ENCODE measurements around the gene AMBRA1.

Gene AMBRA1

GRCh38 chr11:46420513-46420912 is 173.3 kb downstream of the AMBRA1 start:
- peaks cover 32% of the 10 kb centered on the region for H3K36me3 Mint-ChIP-seq (ENCODE audit: insufficient read depth)
- no peak overlapping the region for H3K27ac Mint-ChIP-seq
- ATAC-seq (replicated peaks) = no peak
- H3K4me3 Mint-ChIP-seq = no peak overlapping the region
- no peaks in the 10 kb centered on the region for H3K9me3 Mint-ChIP-seq
- no peaks in the 10 kb centered on the region for H3K27me3 Mint-ChIP-seq
- peaks cover 0 to 2% of the 10 kb centered on the region in 2 donors for H3K4me1 Mint-ChIP-seq (ENCODE audit: low read depth in 2 of 2)
- no peak for DNase-seq

DNA sequence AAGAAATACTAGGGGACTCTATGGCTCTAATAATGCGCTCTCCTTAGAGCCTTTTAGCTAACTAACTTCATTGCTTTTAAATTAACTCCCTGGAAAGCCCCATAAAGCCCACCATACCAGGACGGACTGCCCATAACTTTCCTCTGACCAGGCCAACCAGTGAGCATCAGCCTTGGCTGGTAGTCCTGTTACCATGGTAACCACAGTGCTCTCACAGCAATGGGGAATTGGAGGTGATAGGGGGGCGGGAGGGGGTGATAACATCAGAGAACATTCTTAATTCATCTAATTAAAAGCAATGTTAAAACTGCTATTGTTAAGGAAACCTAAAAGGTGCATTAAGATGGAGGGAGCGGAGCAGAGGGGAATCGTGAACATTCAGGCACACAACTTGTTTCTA is 175.1 kb downstream of the AMBRA1 start:
- Mint-ChIP-seq H3K9me3 (no peaks in the 10 kb centered on the region), H3K4me1 (ENCODE audit: low read depth in 2 of 2) (peaks cover 0 to 6% of the 10 kb centered on the region in 2 donors), H3K27ac (peak overlapping the region in 1 of 2 donors; percentile 19), H3K36me3 (ENCODE audit: insufficient read depth) (peaks cover 29% of the 10 kb centered on the region), H3K27me3 (no peaks in the 10 kb centered on the region), H3K4me3 (no peak overlapping the region)
- DNase-seq (no peak), ATAC-seq (replicated peaks) (no peak)

DNA sequence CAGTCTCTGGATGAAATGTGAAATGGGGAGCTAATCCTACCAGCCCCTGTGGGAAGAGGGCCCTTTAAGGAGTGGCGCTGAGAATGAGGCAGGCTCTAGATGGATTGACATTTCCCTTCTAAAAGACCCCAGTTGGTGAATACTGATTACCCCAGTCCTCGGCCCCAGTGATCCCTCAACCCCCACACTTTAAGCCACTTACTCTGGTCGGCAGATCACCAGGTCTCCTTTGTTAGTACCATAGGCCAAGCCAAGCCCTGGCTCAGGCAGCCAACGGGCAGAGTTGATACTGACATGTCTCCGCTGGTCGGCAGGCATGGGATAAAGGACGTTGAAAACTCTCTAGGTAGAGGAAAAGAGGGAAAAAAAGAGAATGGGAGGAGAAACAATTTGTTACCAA is 176.1 kb downstream of the AMBRA1 start:
- H3K4me1 Mint-ChIP-seq (ENCODE audit: low read depth in 2 of 2) = peaks cover 0 to 6% of the 10 kb centered on the region in 2 donors
- no peak overlapping the region for H3K4me3 Mint-ChIP-seq
- H3K36me3 Mint-ChIP-seq (ENCODE audit: insufficient read depth) = peaks cover 22% of the 10 kb centered on the region
- no peaks in the 10 kb centered on the region for H3K27me3 Mint-ChIP-seq
- no peaks in the 10 kb centered on the region for H3K9me3 Mint-ChIP-seq
- H3K27ac Mint-ChIP-seq = peak overlapping the region in 1 of 2 donors; percentile 42
- DNase-seq = no peak
- ATAC-seq (replicated peaks) = no peak

DNA sequence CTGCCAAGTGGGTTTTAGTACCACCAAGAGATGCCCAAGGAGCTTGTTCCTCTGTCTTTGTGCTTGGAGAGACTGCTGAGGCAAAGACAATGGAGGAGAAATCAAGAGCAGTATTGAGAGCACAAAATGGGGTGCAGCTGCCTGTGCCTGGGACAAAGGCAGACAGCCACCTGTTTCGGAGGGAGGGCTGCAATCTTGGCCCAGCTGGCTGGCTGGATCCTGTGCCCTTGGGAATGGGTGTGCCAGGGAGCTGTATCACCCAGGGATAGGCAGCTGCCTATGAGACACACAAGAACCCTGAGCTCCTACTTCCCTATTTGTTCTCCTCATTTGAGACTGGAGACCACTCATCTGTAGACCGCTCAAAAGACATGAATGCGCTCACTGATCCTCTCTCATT is 178.9 kb downstream of the AMBRA1 start:
- Mint-ChIP-seq H3K27me3 (no peaks in the 10 kb centered on the region), H3K4me1 (ENCODE audit: low read depth in 2 of 2) (peaks cover 0 to 4% of the 10 kb centered on the region in 2 donors), H3K4me3 (no peak overlapping the region), H3K27ac (peak overlapping the region in 1 of 2 donors; percentile 26), H3K36me3 (ENCODE audit: insufficient read depth) (peaks cover 25% of the 10 kb centered on the region), H3K9me3 (no peaks in the 10 kb centered on the region)
- DNase-seq = no peak
- no peak for ATAC-seq (replicated peaks)

- ATAC-seq (replicated peaks) (no peak), DNase-seq (no peak)
- peak overlapping the region in 1 of 2 donors; percentile 26 for H3K27ac Mint-ChIP-seq
- no peak overlapping the region for H3K4me3 Mint-ChIP-seq
- peaks cover 0 to 4% of the 10 kb centered on the region in 2 donors for H3K4me1 Mint-ChIP-seq (ENCODE audit: low read depth in 2 of 2)
- no peaks in the 10 kb centered on the region for H3K9me3 Mint-ChIP-seq
- no peaks in the 10 kb centered on the region for H3K27me3 Mint-ChIP-seq
- peaks cover 29% of the 10 kb centered on the region for H3K36me3 Mint-ChIP-seq (ENCODE audit: insufficient read depth)
Measured at GRCh38 chr11:46414466-46414796, 179.4 kb downstream of the AMBRA1 start.

DNA sequence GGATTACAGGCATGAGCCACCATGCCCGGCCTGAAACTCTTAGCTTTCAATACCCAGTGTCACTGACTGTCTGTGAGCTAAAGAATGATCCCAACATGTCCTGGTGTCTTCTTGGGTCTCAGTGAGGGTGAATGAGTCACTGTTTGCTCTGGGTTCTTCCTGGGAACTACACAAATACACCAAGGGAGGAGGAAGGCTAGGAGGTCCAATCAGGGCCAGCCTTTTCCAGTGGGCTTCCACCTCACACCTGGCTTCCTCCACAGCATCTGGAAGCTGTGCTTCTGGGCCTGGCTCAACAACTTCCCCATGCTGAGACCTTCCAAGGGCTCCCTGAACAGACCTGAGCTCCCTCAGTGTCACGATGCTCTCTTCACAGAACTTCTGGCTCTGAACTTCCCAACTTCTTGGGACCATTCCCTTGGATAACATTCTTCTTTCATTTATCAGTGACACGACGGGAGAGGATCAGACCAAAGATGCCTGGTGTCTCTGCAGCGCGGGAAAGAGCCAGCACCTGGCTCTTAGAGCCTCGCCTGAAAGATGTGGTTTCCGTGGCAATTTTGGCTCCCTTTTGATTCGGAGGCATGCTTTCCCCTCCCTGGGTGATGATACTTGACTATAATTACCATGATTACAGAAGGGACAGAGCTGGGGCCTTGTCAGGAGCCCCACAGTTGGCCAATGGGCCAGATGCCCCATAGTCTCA is 179.9 kb downstream of the AMBRA1 start:
- Mint-ChIP-seq H3K4me3 (no peak overlapping the region), H3K27me3 (no peaks in the 10 kb centered on the region), H3K27ac (peak overlapping the region in 1 of 2 donors; percentile 26), H3K9me3 (no peaks in the 10 kb centered on the region), H3K36me3 (ENCODE audit: insufficient read depth) (peaks cover 30% of the 10 kb centered on the region), H3K4me1 (ENCODE audit: low read depth in 2 of 2) (peaks cover 0 to 4% of the 10 kb centered on the region in 2 donors)
- DNase-seq (no peak), ATAC-seq (replicated peaks) (no peak)

GRCh38 chr11:46410021-46410420 is 183.8 kb downstream of the AMBRA1 start:
- Mint-ChIP-seq H3K27me3 (no peaks in the 10 kb centered on the region), H3K36me3 (ENCODE audit: insufficient read depth) (peaks cover 39% of the 10 kb centered on the region), H3K27ac (peak overlapping the region in 1 of 2 donors; percentile 38), H3K4me1 (ENCODE audit: low read depth in 2 of 2) (peaks cover 0 to 4% of the 10 kb centered on the region in 2 donors), H3K9me3 (no peaks in the 10 kb centered on the region), H3K4me3 (no peak overlapping the region)
- no peak for ATAC-seq (replicated peaks)
- DNase-seq = no peak

GRCh38 chr11:46408407-46408986 is 185.3 kb downstream of the AMBRA1 start:
- ATAC-seq (replicated peaks) (no peak), DNase-seq (no peak)
- Mint-ChIP-seq H3K27me3 (no peaks in the 10 kb centered on the region), H3K27ac (no peak overlapping the region), H3K36me3 (ENCODE audit: insufficient read depth) (peaks cover 45% of the 10 kb centered on the region), H3K4me1 (ENCODE audit: low read depth in 2 of 2) (no peaks in the 10 kb centered on the region), H3K9me3 (no peaks in the 10 kb centered on the region), H3K4me3 (no peak overlapping the region)

DNA sequence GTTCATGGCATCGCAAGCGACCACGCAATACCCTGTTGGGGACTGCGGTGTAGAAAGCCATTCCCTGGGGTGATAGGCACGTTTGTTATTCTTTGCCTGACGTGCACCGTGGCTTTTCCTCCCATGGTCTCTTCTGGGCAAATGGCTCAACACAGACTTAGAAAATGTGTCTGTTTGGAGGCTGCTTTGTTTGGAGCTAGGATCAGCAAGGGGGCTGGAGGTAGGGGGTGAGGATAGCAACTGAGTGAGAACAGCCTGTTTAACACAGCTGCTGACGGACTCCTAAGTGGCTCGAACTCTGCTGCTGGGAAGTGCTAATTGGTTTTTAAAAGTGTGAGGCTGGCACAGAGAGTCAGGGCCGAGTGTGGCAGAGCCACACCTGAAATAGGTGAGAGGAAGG is 186.2 kb downstream of the AMBRA1 start:
- Mint-ChIP-seq H3K36me3 (ENCODE audit: insufficient read depth) (peaks cover 48% of the 10 kb centered on the region), H3K27me3 (no peaks in the 10 kb centered on the region), H3K27ac (no peak overlapping the region), H3K4me3 (no peak overlapping the region), H3K9me3 (no peaks in the 10 kb centered on the region), H3K4me1 (ENCODE audit: low read depth in 2 of 2) (no peaks in the 10 kb centered on the region)
- ATAC-seq (replicated peaks) = no peak
- DNase-seq = no peak

- no peak for DNase-seq
- H3K27ac Mint-ChIP-seq = peak overlapping the region in 1 of 2 donors; percentile 26
- ATAC-seq (replicated peaks) = no peak
Measured at GRCh38 chr11:46404476-46405017, 189.3 kb downstream of the AMBRA1 start.

DNA sequence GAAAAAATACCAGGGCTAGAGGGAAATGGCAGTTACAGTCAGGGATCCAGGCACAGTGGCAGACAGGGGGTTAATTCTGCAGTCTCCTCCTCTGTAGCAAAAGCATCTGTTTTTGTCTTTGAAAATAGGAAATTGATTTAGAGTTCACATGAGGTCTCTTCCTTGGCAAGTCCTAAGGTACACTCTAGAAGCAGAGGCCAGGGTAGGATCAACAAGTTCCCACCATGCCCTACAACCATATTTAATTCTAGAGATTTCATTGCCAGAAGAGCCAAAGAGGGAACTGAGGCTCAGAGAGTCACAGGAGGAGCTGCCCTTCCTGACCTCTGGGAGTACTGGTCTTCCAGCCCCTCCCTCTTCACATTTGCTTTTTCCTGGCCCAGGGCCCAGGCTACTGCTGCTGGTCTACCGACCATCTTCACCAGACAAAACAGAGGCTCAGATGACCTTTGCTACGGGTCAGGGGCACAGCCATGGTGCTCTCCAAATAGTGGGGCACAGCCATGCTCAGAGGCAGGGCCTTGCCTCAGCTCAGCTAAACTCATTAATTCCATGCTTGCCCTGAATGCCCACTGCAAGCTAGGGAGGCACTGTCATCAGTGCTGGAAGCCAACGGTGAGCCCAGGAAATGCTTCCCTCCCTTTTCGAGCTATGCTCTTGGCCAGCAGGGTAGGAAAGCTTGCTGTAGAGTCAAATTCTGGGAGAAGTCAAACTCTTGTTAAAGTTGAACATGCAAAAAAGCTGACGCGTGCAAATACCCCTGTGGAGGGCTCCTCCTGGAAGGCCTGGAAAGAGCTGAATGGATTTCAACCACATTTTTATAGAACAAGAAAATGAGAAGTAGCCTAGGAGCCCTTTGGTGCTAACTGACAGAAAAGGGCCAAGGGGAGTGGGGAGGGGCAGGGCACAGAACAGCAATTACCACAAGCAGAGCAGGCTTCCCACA is 190.6 kb downstream of the AMBRA1 start:
- DNase-seq (no peak), ATAC-seq (replicated peaks) (no peak)
- Mint-ChIP-seq H3K4me1 (ENCODE audit: low read depth in 2 of 2) (no peaks in the 10 kb centered on the region), H3K4me3 (no peak overlapping the region), H3K36me3 (ENCODE audit: insufficient read depth) (peaks cover 30% of the 10 kb centered on the region), H3K27ac (no peak overlapping the region), H3K27me3 (no peaks in the 10 kb centered on the region), H3K9me3 (no peaks in the 10 kb centered on the region)

More at GRCh38 chr11:46404476-46405017, 189.3 kb downstream of the AMBRA1 start:
- H3K27me3 Mint-ChIP-seq = no peaks in the 10 kb centered on the region
- H3K36me3 Mint-ChIP-seq (ENCODE audit: insufficient read depth) = peaks cover 39% of the 10 kb centered on the region
- H3K4me3 Mint-ChIP-seq = no peak overlapping the region
- H3K4me1 Mint-ChIP-seq (ENCODE audit: low read depth in 2 of 2) = no peaks in the 10 kb centered on the region
- no peaks in the 10 kb centered on the region for H3K9me3 Mint-ChIP-seq

GRCh38 chr11:46397526-46397925 is 196.3 kb downstream of the AMBRA1 start:
- DNase-seq (no peak), ATAC-seq (replicated peaks) (no peak)
- peaks cover 28% of the 10 kb centered on the region for H3K36me3 Mint-ChIP-seq (ENCODE audit: insufficient read depth)
- H3K9me3 Mint-ChIP-seq = peaks cover 0 to 1% of the 10 kb centered on the region in 2 donors
- H3K4me3 Mint-ChIP-seq = no peak overlapping the region
- peaks cover 6 to 10% of the 10 kb centered on the region in 2 donors for H3K4me1 Mint-ChIP-seq (ENCODE audit: low read depth in 2 of 2)
- peaks cover 9 to 11% of the 10 kb centered on the region in 2 donors for H3K27me3 Mint-ChIP-seq
- H3K27ac Mint-ChIP-seq = no peak overlapping the region

- ATAC-seq (replicated peaks) (no peak), DNase-seq (no peak)
- Mint-ChIP-seq H3K27me3 (peaks cover 26 to 39% of the 10 kb centered on the region in 2 donors), H3K9me3 (peaks cover 0 to 1% of the 10 kb centered on the region in 2 donors), H3K4me1 (ENCODE audit: low read depth in 2 of 2) (peaks cover 15% of the 10 kb centered on the region in 2 donors), H3K36me3 (ENCODE audit: insufficient read depth) (peaks cover 27% of the 10 kb centered on the region), H3K27ac (no peak overlapping the region), H3K4me3 (no peak overlapping the region)
Measured at GRCh38 chr11:46393759-46394158, 200.1 kb downstream of the AMBRA1 start.
